Panc1 (cell line): ENCODE results near the gene NEMP1. TPM values are rescaled to one million over a fixed set of nuclear protein-coding genes. Genes with fewer than 3 reads are reported as not detected.

Experiments
- ATAC-seq: fragments of 200-7000 bp; cut with Tn5 transposase; 2 replicates; pipeline ENCODE4 v1.9.1; 2020; ENCODE audit warnings: mild to moderate bottlenecking, moderate library complexity
- BruUV-seq: library from RNA; stranded (reverse); fragments of 400-500 nt; replicated peaks from 2 replicates; lab custom pipeline; 2021; lab: Mats Ljungman, UMichigan
- CTCF ChIA-PET: fragments of 300-600 bp; sonication (Branson Sonifier 250); formaldehyde crosslinking; loops from one replicate; lab custom pipeline; 2022; ENCODE audit warnings: antibody characterized with exemption; lab: Charles Lee
- POLR2A ChIA-PET: fragments of 300-600 bp; sonication (Branson Sonifier 250); formaldehyde crosslinking; loops from one replicate; lab custom pipeline; 2022; ENCODE audit warnings: antibody characterized with exemption; lab: Charles Lee
- DNase-seq: peaks from one replicate; pipeline ENCODE4 v3.0.0-alpha.2; 2010; ENCODE audit warnings: low read depth, low spot score
- H3K27ac ChIP-seq: 2 replicates; pipeline ENCODE4 v1.5.1; 2011; ENCODE audit warnings: mild to moderate bottlenecking, low read length, inconsistent platforms
- H3K27me3 ChIP-seq: fragments of 200-500 bp; sonication (Bioruptor generic); 2 replicates; pipeline ENCODE4 v1.6.0; 2014; ENCODE audit warnings: low read length, inconsistent platforms; ENCODE audit not compliant: control insufficient read depth, insufficient read depth
- H3K36me3 ChIP-seq: fragments of 200-500 bp; sonication (Bioruptor generic); 2 replicates; pipeline ENCODE4 v1.5.1; 2014; ENCODE audit warnings: inconsistent platforms, mild to moderate bottlenecking, low read length, moderate library complexity; ENCODE audit not compliant: control insufficient read depth, insufficient read depth
- H3K4me1 ChIP-seq: 2 replicates; pipeline ENCODE4 v1.5.1; 2011; ENCODE audit warnings: inconsistent platforms, mild to moderate bottlenecking, low read length, moderate library complexity; ENCODE audit not compliant: control insufficient read depth, insufficient read depth
- H3K4me3 ChIP-seq, 2 experiments: 2 replicates each; pipeline ENCODE4 v1.5.1; 2011 to 2012; ENCODE audit warnings: low read depth in 2 of 2, low read length in 2 of 2, mild to moderate bottlenecking in 2 of 2, inconsistent platforms in 1 of 2, moderate library complexity in 1 of 2
- H3K9me3 ChIP-seq: fragments of 200-500 bp; sonication (Bioruptor generic); 2 replicates; pipeline ENCODE4 v1.5.1; 2014; ENCODE audit warnings: low read depth, mild to moderate bottlenecking, inconsistent platforms, low read length, moderate library complexity; ENCODE audit not compliant: control insufficient read depth, insufficient read depth
- CTCF ChIP-seq: fragments of 450-650 bp; IDR thresholded peaks from 2 replicates; pipeline ENCODE4 v1.5.1; 2017; ENCODE audit warnings: mild to moderate bottlenecking
- POLR2AphosphoS5 ChIP-seq: IDR thresholded peaks from 2 replicates; pipeline ENCODE4 v1.6.1; 2012; ENCODE audit warnings: mild to moderate bottlenecking, low read depth, low read length, moderate library complexity
- REST ChIP-seq, 2 experiments: IDR thresholded peaks; 2 replicates each; pipeline ENCODE4 v1.6.1; 2011 to 2012; ENCODE audit warnings: low read depth in 2 of 2, control low read depth in 1 of 2, low read length in 1 of 2, mild to moderate bottlenecking in 1 of 2, moderate library complexity in 1 of 2; ENCODE audit not compliant: insufficient read depth in 1 of 2
- SIN3A ChIP-seq: IDR thresholded peaks from 2 replicates; pipeline ENCODE4 v1.6.1; 2012; ENCODE audit warnings: low read depth, mild to moderate bottlenecking, low read length, moderate library complexity, borderline replicate concordance; ENCODE audit not compliant: insufficient read depth
- TCF7L2 ChIP-seq: IDR thresholded peaks from 2 replicates; pipeline ENCODE4 v1.6.1; 2011; ENCODE audit warnings: mild to moderate bottlenecking, low read depth, low read length, inconsistent platforms
- in situ Hi-C: cut with HindIII; loops from 2 replicates; pipeline ENCODE4 v1.10.0; 2016; ENCODE audit warnings: low sequenced_read_pairs, low pct_unique_long_range_greater_than_20kb
- intact Hi-C: fragments of 100-400 bp; cut with micrococcal nuclease; formaldehyde crosslinking; loops from one replicate; pipeline ENCODE4 v1.10.0; 2022; ENCODE audit not compliant: unreplicated experiment
- total RNA-seq: library from RNA; stranded (reverse); gene quantifications from one replicate; pipeline ENCODE4 v1.2.1, GENCODE V29; 2021; ENCODE audit not compliant: unreplicated experiment

NEMP1 gene
- total RNA-seq, 1 experiment from 2014 or later, result 46.9 TPM

GRCh38 chr12:57049119-57049446, 29.5 kb downstream of the NEMP1 start:
- ChIA-PET POLR2A (no interaction called here), CTCF (interaction anchor here (0.6 to 0.7 kb wide), 2 partner anchors 38 to 164 kb away, joined by 3 read pairs; no protein-coding TSS in a partner anchor)
- Histone ChIP-seq H3K4me3 (no peak overlapping the region), H3K4me1 (no peaks in the 10 kb centered on the region), H3K27ac (no peak overlapping the region), H3K9me3 (no peaks in the 10 kb centered on the region), H3K27me3 (peaks cover 10% of the 10 kb centered on the region), H3K36me3 (no peaks in the 10 kb centered on the region)
- intact Hi-C loops, result no loop called here
- in situ Hi-C loops, result no loop called here
- BruUV-seq, result no TSS peak
- DNase-seq, result no peak
- no peak for TF ChIP-seq CTCF
- TF ChIP-seq REST (IDR thresholded peaks at IDR 0.05; ENCODE audit: insufficient read depth in 1 of 2, low read depth in 2 of 2, low read length in 1 of 2), result no peak
- no peak for TF ChIP-seq TCF7L2
- TF ChIP-seq POLR2AphosphoS5, result no peak
- no peak for TF ChIP-seq SIN3A
- ATAC-seq, result no peak

GRCh38 chr12:57048423-57049118, 30.0 kb downstream of the NEMP1 start:
- Histone ChIP-seq H3K4me1 (no peaks in the 10 kb centered on the region), H3K27me3 (peaks cover 10% of the 10 kb centered on the region), H3K9me3 (no peaks in the 10 kb centered on the region), H3K36me3 (no peaks in the 10 kb centered on the region), H3K27ac (no peak overlapping the region), H3K4me3 (no peak overlapping the region)
- CTCF ChIA-PET, result interaction anchor here (0.6 kb wide), 2 partner anchors 50 to 165 kb away, joined by 3 read pairs; no protein-coding TSS in a partner anchor
- ATAC-seq, result no peak
- no peak for TF ChIP-seq REST (IDR thresholded peaks at IDR 0.05; ENCODE audit: insufficient read depth in 1 of 2, low read depth in 2 of 2, low read length in 1 of 2)
- TF ChIP-seq TCF7L2, result no peak
- TF ChIP-seq CTCF, result no peak
- TF ChIP-seq SIN3A, result no peak
- TF ChIP-seq POLR2AphosphoS5, result no peak
- POLR2A ChIA-PET, result interaction anchor here (0.6 kb wide), 1 partner anchor 264 kb away, joined by 5 read pairs; no protein-coding TSS in a partner anchor
- BruUV-seq, result no TSS peak
- intact Hi-C loops, result no loop called here
- DNase-seq, result no peak
- in situ Hi-C loops, result no loop called here
